Umbilical cord (tissue), 2 donors: ENCODE results near the gene STX11. TPM values are rescaled to one million over a fixed set of nuclear protein-coding genes. Genes with fewer than 3 reads are reported as not detected.
A peak's percentile ranks its signal among the peaks of the same experiment; 100 is the strongest.
"Not testable (repeated sequence)": the region's sequence is repeated elsewhere in the genome, so short reads cannot be mapped to it uniquely, and the experiment has no call there.

ENCODE experiments used
- DNase-seq: peaks from one replicate; pipeline ENCODE4 v3.0.0-alpha.2; 2015; ENCODE audit warnings: low spot score
- total RNA-seq: library from RNA; depleted of rRNA; stranded (reverse); fragments of >200 nt; gene quantifications from one replicate; pipeline ENCODE4 v1.2.3, GENCODE V29; 2014; ENCODE audit warnings: low replicate concordance; ENCODE audit not compliant: insufficient read depth

STX11 gene
- 17.8 TPM for total RNA-seq

DNA sequence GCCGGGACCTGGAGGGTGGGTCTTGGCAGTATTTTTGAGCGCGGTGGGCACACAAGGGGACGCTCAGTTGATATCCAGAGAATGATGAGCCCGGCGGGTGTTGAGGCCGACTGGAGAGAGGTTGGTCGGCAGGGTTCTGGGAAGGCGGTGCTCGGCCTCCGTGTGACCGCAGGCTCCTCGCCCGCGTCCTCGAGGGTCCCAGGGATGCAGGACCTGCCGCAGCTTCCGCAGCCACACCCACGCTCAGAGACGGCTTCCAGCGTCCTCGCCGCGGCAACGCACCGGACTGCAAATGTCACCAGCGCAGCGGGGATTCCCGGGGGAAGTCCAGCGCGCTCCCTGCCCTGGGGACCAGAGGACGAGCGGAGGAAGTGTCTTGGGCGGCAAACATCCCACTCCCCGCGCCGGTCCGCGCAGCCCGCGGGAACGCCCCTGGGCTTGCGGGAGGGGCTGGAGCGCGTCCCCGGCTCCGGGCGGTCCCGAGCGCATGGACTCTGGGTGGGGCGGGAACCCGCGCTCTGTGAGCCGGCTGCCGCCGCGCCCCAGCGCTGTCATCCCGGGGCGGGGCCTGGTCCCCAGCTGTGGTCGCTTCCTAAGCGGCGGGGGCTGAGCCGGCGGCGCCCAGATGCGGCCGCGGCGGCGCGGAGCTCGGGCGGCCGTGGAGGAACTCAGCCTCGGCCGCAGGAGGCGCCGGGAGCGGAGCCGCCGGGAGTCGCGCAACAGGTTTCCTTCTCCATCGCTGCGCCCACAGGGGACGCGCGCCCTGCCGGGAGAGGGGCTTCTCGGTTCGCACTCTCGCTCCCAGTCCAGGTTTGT is at the start of gene STX11:
TSS of gene STX11 (plus strand) at position 624 of the 816 bp plus-strand sequence. CDS start 36,111 bp downstream, outside the sequence.
- peak; percentile 72 for DNase-seq

DNA sequence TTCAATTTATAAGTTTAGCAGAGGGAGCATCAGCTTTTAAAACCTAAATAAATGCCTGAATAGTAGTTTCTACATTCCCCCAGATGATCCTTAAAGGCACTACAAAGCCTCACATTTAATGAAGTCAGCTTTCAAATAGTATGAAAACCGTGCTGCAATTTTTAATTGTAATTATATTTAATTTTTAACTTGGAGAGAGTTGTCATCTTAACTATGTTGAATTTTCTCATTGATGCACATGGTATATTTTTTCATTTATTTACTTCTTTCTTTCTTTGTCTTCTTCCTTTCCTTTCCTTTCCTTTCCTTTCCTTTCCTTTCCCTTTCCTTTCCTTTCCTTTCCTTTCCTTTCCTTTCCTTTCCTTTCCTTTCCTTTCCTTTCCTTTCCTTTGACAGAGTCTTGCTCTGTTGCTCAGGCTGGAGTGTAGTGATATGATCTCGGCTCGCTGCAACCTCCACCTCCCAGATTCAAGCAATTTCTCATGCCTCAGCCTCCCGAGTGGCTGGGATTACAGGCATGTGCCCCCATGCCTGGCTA is 47.2 kb upstream of the STX11 start:
- DNase-seq = no peak

DNA sequence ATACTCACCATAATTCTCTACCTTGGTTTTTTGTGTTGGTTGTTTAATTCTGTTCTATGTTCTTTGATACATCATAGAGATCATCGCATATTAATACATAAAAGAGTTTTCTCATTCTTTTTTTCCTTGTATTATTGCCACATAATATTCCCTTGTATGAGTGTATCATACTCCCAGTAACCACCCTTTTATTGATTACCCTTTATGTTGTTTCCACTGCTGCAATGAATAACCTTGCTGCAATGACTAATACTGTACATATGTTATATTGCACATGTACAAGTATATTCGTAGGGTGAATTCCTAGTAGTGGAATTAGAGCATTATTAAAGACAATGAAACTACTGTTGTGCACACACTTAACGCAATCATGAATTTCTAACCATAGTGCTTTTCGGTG is 45.8 kb upstream of the STX11 start:
- no peak for DNase-seq

DNA sequence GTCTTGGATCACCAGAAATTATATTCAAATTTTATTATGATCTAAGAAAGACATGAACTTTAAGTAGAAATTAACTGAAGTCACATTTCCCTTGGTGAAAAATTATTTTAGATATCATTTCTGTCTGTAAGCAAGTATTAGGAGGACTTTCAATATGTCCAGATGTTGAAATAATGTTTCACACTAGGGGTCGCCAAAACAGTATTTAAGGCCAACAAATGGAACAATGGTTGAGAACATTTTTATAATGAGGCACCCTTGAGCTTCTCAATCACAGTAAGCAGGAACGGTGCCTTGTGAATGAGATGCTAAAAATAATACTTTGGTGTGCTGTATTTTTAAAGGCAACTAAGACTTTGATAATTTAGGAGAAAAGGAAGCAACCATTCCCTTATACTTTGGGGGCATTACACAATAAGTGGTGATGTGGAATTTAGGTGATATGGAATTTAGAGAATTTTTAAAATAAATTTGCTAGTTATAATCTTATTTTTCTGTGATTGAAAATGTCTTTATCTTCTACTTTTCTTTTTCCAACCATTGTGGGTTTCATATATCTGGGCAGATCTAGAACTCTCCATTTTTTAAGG is 45.3 kb upstream of the STX11 start:
- peak; percentile 85 for DNase-seq

DNA sequence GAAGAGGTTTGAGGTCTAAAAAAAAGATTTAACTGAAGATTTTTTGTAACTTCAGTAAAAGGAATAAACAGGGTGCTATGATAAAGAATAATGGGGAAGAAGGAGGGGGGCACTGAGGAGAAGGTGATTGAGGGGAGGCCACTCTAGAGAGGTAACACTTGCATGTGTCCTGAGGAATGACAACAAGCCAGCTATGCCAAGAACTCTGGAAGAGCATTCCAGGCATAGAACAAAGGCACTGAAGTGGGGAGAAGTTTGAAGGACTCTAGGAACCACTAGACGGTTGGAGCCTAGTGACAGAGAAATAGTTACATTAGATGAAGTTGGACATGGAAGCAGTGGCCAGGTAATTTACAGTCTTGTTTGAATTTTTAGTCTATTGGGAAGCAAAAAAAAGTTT is 44.1 kb upstream of the STX11 start:
- DNase-seq = no peak

DNA sequence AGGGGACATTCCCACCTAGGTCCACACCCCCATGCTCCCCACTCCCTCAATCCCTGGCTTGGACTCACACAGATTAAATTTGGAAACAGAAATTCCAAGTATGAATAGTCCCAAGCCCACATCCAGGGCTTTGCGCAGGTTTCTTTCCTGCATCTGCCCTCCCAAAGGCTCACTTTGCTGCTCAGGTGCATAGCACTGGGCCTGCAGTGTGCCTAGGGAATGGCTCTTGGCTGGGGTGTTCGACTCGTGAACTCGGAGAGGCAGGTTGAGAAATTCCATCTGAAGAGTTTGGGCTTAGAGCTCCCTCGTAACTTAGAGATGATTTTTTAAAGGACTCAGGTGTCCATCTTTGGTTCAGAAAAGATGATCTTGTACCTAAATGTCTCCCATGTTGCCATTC is 40.1 kb upstream of the STX11 start:
- peak; percentile 5 for DNase-seq

DNA sequence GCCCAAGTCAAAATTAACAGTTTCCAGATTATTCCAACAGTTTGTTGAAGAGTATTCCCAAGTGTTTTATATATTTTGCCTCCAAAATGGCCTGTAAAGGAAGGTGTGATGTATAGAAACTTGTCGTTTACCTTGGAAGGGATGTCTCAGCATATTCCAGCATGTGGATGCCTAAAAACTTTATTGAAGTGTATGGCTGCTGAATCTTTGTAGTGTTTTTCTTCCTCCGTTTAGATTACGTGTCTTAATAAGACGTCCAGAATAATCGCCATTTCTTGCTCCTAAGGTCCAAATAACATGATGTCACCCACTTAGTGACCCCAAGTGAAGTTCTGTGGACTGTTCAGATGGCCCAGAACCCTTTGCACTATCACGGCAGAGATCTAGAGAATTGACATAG is 37.0 kb upstream of the STX11 start:
- no peak for DNase-seq

DNA sequence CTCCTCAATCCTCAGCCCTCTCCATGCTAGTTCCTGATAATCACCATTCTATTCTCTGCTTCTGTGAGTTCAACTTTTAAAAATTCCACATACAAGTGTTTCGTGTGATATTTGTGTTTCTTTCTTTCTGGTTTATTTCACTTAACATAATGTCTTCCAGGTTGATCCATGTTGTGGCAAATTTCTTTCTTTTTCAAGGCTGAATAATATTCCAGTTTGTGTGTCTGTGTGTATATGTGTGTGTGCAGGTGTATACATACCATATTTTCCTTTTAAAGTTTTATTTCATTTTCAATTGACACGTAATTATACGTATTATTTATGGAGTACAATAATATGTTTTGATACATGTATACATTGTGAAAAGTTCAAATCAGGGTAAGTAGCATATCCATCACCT is 35.1 kb upstream of the STX11 start:
- DNase-seq = no peak

DNA sequence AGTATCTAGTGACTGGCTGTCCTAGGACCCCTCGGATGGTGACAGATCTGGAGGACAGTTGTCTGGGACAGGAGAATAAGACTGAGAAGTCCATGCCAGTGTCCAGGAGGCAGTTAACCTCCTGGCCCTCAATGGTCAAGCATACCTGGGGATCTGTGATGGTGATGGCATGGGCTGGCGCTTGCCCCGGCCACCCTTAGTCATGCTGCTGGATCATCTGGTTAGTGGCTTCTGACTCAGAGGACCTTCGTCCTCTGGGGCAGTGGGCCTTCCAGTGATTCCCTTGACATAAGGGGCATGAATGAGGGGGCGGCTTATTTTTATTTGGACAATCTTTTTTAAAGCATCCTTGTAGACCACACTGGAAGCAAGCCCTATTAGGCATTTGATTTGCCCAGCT is 30.9 kb upstream of the STX11 start:
- DNase-seq = no peak

DNA sequence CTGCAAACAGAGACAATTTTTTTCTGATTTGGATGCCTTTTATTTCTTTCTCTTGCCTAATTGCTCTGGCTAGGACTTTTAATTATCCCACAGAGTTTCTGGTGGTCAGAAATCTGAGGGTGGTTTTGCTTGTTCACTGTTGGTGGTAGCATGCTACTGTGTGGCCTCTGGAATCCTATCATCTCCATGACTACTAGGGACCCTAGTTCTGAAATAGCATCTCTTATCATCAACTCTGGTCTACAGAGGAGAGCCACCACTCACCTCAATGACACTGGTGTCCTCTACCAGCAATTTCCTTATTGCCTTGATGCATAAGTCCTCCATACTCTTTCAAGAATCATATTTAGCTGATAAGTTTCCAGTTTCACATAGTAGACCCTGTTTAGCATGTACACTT is 27.5 kb upstream of the STX11 start:
- DNase-seq = no peak

DNA sequence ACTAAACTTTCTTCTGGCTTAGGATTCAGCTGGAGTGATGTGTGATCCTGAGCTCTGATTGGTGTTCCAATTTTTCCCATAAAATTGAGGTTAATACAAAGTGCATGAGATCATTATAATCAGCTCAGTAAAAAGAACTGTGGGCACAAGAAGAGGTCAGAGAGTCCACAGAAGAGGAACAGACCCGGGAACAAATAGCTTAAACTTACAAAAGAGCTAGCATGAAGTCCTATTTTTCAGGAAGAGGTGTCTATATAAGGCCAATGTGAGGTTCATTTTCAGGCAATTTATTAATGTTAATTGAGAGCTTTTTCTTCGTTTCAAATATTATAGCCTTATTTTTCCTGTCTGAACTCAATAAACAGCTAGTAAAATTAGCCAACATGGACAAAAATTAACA is 26.9 kb upstream of the STX11 start:
- DNase-seq = no peak

DNA sequence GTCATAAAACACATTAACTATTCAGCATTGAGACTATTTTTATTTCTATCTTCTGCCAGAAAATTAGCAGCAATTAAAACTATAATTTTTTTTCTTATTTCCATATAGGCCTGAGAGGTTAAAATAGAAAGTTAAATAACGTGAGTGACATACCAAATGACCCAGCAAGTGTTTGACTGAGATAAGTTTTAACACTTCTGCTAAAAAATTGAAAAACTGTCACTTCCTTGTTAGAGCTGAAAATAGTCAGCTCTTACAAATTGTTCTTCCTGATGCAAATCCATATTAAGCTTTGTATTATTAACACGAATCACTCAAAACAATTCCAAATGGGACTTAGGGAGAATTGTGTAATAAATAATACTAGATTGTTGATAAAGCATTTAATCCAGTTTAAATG is 26.5 kb upstream of the STX11 start:
- DNase-seq = no peak

DNA sequence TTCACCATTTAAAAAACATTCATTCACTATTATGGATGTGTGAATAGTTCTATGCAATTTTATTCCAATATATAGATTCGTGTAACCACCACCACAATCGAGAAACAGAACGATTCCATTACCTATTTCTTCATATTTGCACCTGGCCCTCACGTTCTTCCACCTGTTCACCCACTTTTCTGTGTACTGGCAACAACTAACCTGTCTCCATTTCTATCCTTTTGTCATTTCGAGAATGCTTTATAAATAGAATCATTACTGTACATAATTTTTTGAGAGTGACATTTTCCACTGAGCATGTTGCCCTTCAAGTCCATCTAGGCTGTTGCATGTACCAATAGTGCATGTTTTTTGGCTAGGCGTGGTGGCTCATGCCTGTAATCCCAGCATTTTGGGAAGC is 23.2 kb upstream of the STX11 start:
- DNase-seq = no peak

DNA sequence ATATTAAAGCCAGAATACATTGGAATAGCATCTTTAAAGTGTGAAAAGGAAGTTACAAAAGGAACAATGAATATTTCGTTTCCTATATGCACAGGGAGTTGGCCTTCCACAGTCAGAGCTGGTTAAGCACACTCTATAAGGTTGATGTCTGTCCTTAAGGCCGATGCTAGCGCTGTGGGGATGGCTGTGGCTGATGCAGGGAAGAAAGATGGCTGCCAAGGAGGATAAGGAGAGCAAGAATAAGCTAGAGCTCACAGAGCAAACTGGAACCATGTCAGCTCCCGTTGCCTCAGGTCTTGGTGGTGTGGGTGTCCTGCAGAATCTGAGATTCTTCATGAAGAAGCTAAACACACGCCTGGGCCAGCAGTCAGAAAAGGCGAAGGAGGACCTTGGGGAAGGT is 20.8 kb upstream of the STX11 start:
- no peak for DNase-seq

DNA sequence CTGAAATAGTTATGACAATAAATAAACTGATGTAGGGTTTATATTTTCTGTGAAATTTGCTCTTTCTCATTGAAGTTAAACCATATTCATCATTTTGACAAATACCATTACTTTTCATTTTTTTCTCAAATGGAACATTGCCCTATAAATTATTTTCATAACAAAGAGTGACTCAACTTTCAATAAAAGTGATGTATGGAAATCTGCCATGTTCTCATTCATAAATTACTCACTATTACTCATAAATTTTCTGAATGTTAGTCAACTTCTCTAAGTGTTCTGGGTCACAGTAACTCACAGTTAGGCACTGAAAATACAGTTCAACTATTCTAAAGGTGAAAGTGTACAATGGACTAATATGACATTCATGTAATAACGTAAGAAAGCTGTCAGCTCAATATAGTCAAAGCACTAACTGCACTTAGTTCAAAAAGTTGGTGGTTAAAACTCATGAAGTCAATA is 19.0 kb upstream of the STX11 start:
- DNase-seq = peak; percentile 4

DNA sequence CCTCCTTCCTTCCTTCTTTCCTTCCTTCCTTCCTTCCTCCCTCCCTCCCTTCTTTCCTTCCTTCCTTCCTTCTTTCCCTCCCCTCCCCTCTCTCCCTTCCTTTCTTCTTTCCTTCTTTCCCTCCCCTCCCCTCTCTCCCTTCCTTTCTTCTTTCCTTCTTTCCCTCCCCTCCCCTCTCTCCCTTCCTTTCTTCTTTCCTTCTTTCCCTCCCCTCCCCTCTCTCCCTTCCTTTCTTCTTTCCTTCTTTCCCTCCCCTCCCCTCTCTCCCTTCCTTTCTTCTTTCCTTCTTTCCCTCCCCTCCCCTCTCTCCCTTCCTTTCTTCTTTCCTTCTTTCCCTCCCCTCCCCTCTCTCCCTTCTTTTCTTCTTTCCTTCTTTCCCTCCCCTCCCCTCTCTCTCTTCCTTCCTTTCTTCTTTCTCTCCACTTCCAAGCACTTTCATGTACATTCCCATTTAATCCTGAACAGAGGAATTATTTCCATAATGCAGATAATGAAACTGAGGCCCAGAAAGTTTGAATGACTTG is 18.1 kb upstream of the STX11 start:
- not testable (repeated sequence) for DNase-seq

DNA sequence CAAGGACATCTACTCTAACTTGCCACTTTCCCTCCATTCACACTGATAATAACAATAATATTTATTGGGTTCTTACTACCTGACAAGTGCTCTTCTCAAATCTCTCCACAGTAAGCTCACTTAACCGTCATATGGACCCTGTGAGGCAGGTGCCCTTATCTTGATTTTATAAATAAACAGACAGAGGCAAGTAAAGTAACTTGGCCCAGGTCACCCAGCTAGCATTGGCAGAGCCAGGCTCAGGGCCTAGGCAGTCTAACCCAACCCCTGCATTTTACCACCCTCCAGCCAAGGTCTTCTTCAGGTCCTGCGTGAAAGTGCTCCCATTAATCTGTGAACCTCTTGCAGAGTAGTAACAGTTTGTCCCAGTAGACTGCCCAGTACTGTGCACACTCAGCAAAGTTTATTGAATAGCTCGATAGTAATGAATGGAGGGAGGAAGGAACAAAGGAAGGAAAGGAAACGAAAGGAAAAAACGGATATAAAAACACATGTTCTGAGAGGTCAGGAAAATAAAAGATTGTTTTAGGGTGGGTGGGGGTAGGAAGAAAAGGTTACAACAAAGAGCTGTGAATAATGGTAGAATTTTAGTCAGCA is 17.0 kb upstream of the STX11 start:
- no peak for DNase-seq

DNA sequence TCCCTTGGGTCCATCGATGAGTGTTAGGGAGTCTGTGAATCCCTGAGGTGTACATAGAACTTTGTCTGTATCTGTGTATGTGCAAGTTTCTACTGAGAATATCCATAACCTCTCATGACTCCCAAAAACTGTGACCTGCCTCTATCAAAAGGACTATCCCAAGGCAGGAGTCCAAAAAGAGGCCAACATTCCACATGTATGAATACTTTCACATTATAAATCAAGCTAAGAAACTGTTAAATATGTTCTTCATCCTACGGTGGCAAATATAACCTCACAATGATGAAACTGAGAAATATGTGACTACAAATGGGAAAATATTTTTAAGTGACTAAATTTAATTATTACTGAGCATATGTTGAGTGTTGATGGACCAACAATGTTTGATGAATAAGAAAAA is 16.1 kb upstream of the STX11 start:
- DNase-seq = no peak

DNA sequence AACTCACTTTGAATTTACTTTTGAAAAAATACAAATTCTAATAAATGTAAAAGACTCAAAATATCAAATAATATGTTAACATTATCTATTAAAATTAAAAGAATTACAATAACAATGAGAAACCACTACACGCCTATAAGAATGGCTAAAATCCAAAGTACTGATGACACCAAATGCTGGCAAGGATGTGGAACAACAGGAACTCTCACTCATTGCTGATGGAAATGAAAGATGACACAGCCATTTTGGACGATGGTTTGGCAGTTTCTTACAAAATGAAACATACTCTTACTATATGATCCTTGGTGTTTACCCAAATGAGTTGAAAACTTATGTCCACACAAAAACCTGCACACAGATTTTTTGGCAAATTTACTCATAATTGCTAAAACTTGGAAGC is 15.6 kb upstream of the STX11 start:
- DNase-seq = no peak

DNA sequence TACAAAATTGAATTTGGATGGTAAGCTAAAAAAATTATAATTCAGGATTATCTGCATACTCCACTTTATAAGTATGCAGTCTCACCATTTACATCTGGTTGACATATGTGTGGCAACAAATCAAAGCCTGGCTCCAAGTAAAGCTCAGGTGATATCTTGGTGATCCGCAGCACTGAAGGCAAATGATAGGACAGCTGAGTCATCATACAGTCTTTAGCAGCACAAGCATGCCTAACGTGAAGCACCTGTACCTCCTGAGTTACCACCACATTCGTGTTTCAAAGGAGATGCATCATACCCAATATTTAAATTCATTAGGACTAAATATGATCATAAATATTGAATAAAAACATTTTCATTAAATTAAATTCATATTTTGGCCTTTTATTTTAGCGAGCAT is 11.8 kb upstream of the STX11 start:
- DNase-seq = no peak

DNA sequence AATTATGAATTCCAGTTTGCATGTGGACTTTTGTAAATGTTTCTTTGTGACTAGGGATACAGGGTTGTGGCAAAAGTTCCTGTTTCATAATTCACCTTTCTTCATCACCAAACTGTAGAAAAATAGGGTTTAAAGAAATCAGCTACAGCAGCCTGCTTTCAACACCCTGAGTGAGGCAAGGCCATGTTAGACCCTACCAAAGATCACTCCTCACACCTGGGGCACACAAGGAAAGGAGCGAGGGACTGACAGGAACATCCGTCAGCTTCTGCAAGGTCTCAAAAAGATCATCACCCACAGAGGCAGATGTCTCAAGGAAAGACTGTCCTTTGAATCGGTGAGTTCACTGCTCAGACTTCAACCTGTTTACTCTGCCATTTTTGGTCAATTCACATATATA is 10.5 kb upstream of the STX11 start:
- DNase-seq = no peak

DNA sequence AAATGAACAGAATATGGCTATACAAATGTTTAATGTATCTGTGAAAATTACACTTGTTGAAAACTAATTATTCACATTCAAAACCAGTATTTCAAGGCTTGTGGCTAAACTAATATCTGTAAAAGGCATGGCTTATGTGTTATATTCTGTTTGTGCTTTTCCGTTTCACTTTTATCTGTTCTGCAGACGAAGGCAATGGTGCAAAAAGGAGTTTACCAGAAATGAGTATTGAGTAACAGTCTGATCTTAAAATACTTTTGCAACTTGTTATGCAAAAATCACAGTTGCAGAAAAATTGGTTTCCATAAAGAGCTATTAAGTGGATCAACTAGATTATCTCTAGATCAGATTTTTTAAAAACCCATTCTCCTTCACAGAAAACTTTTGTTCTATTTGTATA is 9.4 kb upstream of the STX11 start:
- no peak for DNase-seq
